Measurements from ENCODE around the gene OR4N2. TPM values are rescaled to one million over a fixed set of nuclear protein-coding genes. Genes with fewer than 3 reads are reported as not detected.
"Not testable (repeated sequence)": the region's sequence is repeated elsewhere in the genome, so short reads cannot be mapped to it uniquely, and the experiment has no call there.

OR4N2 gene
- total RNA-seq (2014; rRNA removed; shearing (Covaris generic)) (not detected in 2 replicates), total RNA-seq (2022) (not detected in 2 replicates), Bru-seq, nascent RNA (percentile 3 among the genes with signal in this experiment), BruChase-seq, experiment 1, labeled RNA remaining after a 6-hour chase (not detected), BruChase-seq, experiment 2, labeled RNA remaining after a 2-hour chase (not detected)
- long read RNA-seq = 0 reads

- peaks cover 30% of the 10 kb centered on the region; the same call in 1 of the 2 replicates for H3K9me3 ChIP-seq (ENCODE audit: low read length)
- H3K4me2 ChIP-seq (ENCODE audit: low read length); H3K4me1 ChIP-seq (ENCODE audit: insufficient read depth, low read length, poor library complexity, severe bottlenecking); H3K79me2 ChIP-seq (ENCODE audit: insufficient read depth, low read depth, low read length); H3K4me3 ChIP-seq (ENCODE audit: low read depth, low read length, poor library complexity, severe bottlenecking); H4K20me1 ChIP-seq (ENCODE audit: insufficient read depth, low read length); H2AFZ ChIP-seq (ENCODE audit: low read length); H3K9me2 ChIP-seq (ENCODE audit: insufficient read depth, low read length); BruUV-seq (replicated peaks); POLR2A ChIA-PET; DNase-seq (ENCODE audit: low spot score); intact Hi-C loops (cut with micrococcal nuclease; ENCODE audit: unreplicated experiment); H3K27ac ChIP-seq (ENCODE audit: low read depth, low read length, poor library complexity, severe bottlenecking); H3K36me3 ChIP-seq (ENCODE audit: insufficient read depth, low read length): not testable (repeated sequence)
- CTCF ChIA-PET (ENCODE audit: unreplicated experiment) = interaction anchor here (0.7 kb wide), 1 partner anchor 20 kb away, joined by 3 read pairs; no protein-coding TSS in a partner anchor
These were observed at the start of gene OR4N2 for GRCh38 chr14:19803470-19803869. Gene OR4N2, plus strand, starts transcription at chr14:19803770. Its CDS starts 23,679 bp downstream, at chr14:19827449.

- no peak overlapping the region for H3K27ac ChIP-seq (ENCODE audit: low read depth, low read length, poor library complexity, severe bottlenecking)
- POLR2A ChIA-PET = no interaction called here
- H3K79me2 ChIP-seq (ENCODE audit: insufficient read depth, low read depth, low read length) = no peaks in the 10 kb centered on the region
These were observed 49.4 kb upstream of the OR4N2 start for GRCh38 chr14:19754172-19754571.

GRCh38 chr14:19771491-19771890 lies 32.1 kb upstream of the OR4N2 start:
- CTCF ChIA-PET (ENCODE audit: unreplicated experiment); H2AFZ ChIP-seq (ENCODE audit: low read length); intact Hi-C loops (cut with micrococcal nuclease; ENCODE audit: unreplicated experiment); H3K79me2 ChIP-seq (ENCODE audit: insufficient read depth, low read depth, low read length); POLR2A ChIA-PET; H3K4me3 ChIP-seq (ENCODE audit: low read depth, low read length, poor library complexity, severe bottlenecking); H3K4me1 ChIP-seq (ENCODE audit: insufficient read depth, low read length, poor library complexity, severe bottlenecking); H3K36me3 ChIP-seq (ENCODE audit: insufficient read depth, low read length); H3K27ac ChIP-seq (ENCODE audit: low read depth, low read length, poor library complexity, severe bottlenecking); H3K4me2 ChIP-seq (ENCODE audit: low read length); DNase-seq (ENCODE audit: low spot score); H4K20me1 ChIP-seq (ENCODE audit: insufficient read depth, low read length); H3K9me2 ChIP-seq (ENCODE audit: insufficient read depth, low read length); BruUV-seq (replicated peaks): not testable (repeated sequence)
- H3K9me3 ChIP-seq (ENCODE audit: low read length) = peaks cover 26% of the 10 kb centered on the region; the same call in 1 of the 2 replicates

More at GRCh38 chr14:19754172-19754571, 49.4 kb upstream of the OR4N2 start:
- TF ChIP-seq EZH2phosphoT487 (IDR thresholded peaks at IDR 0.05; ENCODE audit: borderline replicate concordance, low read depth, low read length) (no peak), CTCF (conservative IDR thresholded peaks at IDR 0.05; ENCODE audit: low read length) (no peak)
- 0 out of 2 replicates have a peak, but pooled peaks cover 6% of the 10 kb centered on the region for H3K9me3 ChIP-seq (ENCODE audit: low read length)
- H3K4me2 ChIP-seq (ENCODE audit: low read length) = no peak overlapping the region
- H2AFZ ChIP-seq (ENCODE audit: low read length) = no peak overlapping the region
- no peaks in the 10 kb centered on the region for H4K20me1 ChIP-seq (ENCODE audit: insufficient read depth, low read length)
- no peak for DNase-seq (ENCODE audit: low spot score)
- H3K9me2 ChIP-seq (ENCODE audit: insufficient read depth, low read length) = no peaks in the 10 kb centered on the region
- no peaks in the 10 kb centered on the region for H3K36me3 ChIP-seq (ENCODE audit: insufficient read depth, low read length)
- CTCF ChIA-PET (ENCODE audit: unreplicated experiment) = no interaction called here
- intact Hi-C loops (cut with micrococcal nuclease; ENCODE audit: unreplicated experiment) = no loop called here
- BruUV-seq (replicated peaks) = no TSS peak
- H3K4me3 ChIP-seq (ENCODE audit: low read depth, low read length, poor library complexity, severe bottlenecking) = no peak overlapping the region
- H3K4me1 ChIP-seq (ENCODE audit: insufficient read depth, low read length, poor library complexity, severe bottlenecking) = no peaks in the 10 kb centered on the region

Measured in OCI-LY7 (cell line).